DMS53 (cell line): ENCODE results near the gene BRD1.

ENCODE experiments used
- DNase-seq: peaks from one replicate; lab custom pipeline; 2025; lab: John Stamatoyannopoulos, UW

BRD1 gene

GRCh38 chr22:49801391-49802060, 26.1 kb downstream of the BRD1 start:
- DNase-seq: no peak

GRCh38 chr22:49800408-49801238, 27.1 kb downstream of the BRD1 start:
- no peak for DNase-seq

GRCh38 chr22:49799431-49800075, 28.1 kb downstream of the BRD1 start:
- no peak for DNase-seq

GRCh38 chr22:49798486-49799151, 29.1 kb downstream of the BRD1 start:
- DNase-seq: no peak

GRCh38 chr22:49797706-49798105, 30.0 kb downstream of the BRD1 start:
- no peak for DNase-seq

- DNase-seq: no peak
Measured at GRCh38 chr22:49796596-49797270, 30.9 kb downstream of the BRD1 start.

GRCh38 chr22:49795521-49795920, 32.2 kb downstream of the BRD1 start:
- DNase-seq: no peak

- no peak for DNase-seq
Measured at GRCh38 chr22:49793871-49794270, 33.8 kb downstream of the BRD1 start.

- DNase-seq: no peak
Measured at GRCh38 chr22:49793296-49793695, 34.4 kb downstream of the BRD1 start.

- no peak for DNase-seq
Measured at GRCh38 chr22:49792107-49792506, 35.6 kb downstream of the BRD1 start.

- no peak for DNase-seq
Measured at GRCh38 chr22:49791682-49792081, 36.0 kb downstream of the BRD1 start.

GRCh38 chr22:49790912-49791311, 36.8 kb downstream of the BRD1 start:
- DNase-seq: no peak

GRCh38 chr22:49789289-49790141, 38.2 kb downstream of the BRD1 start:
- no peak for DNase-seq

GRCh38 chr22:49788504-49788903, 39.2 kb downstream of the BRD1 start:
- DNase-seq: no peak

GRCh38 chr22:49787861-49788260, 39.8 kb downstream of the BRD1 start:
- no peak for DNase-seq

- DNase-seq: no peak
Measured at GRCh38 chr22:49786976-49787706, 40.5 kb downstream of the BRD1 start.

GRCh38 chr22:49785841-49786471, 41.7 kb downstream of the BRD1 start:
- DNase-seq: no peak

- no peak for DNase-seq
Measured at GRCh38 chr22:49785046-49785521, 42.6 kb downstream of the BRD1 start.

- DNase-seq: no peak
Measured at GRCh38 chr22:49784630-49784971, 43.1 kb downstream of the BRD1 start.
